MM.1S (cell line): ENCODE measurements around the gene ZNF670.

ENCODE experiments used
- DNase-seq: peaks from one replicate; pipeline ENCODE4 v3.0.0-alpha.2; 2015
- H2AFZ ChIP-seq: fragments of 300-600 bp; sonication (generic); 2 replicates; pipeline ENCODE4 v1.6.0; 2016; ENCODE audit warnings: antibody characterized with exemption, low read length
- H3F3A ChIP-seq: fragments of 300-600 bp; sonication (generic); 2 replicates; pipeline ENCODE4 v1.6.1; 2016; ENCODE audit warnings: mild to moderate bottlenecking, antibody characterized with exemption, low read length, moderate library complexity, mixed read lengths; ENCODE audit not compliant: insufficient read depth
- H3K27ac ChIP-seq: fragments of 300-600 bp; sonication (generic); 2 replicates; pipeline ENCODE4 v1.5.1; 2016; ENCODE audit warnings: mild to moderate bottlenecking, low read length
- H3K27me3 ChIP-seq: fragments of 300-600 bp; sonication (generic); replicated peaks from 2 replicates; pipeline ENCODE4 v1.6.0; 2016; ENCODE audit warnings: low read length; ENCODE audit not compliant: insufficient read depth
- H3K36me3 ChIP-seq: fragments of 300-600 bp; sonication (generic); replicated peaks from 2 replicates; pipeline ENCODE4 v1.6.1; 2016; ENCODE audit warnings: mild to moderate bottlenecking, low read length, mixed read lengths; ENCODE audit not compliant: insufficient read depth
- H3K4me1 ChIP-seq: fragments of 300-600 bp; sonication (generic); 2 replicates; pipeline ENCODE4 v1.6.1; 2016; ENCODE audit warnings: low read length, mixed read lengths
- H3K4me2 ChIP-seq: fragments of 300-600 bp; sonication (generic); 2 replicates; pipeline ENCODE4 v1.6.0; 2016; ENCODE audit warnings: low read depth, low read length
- H3K4me3 ChIP-seq: fragments of 300-600 bp; sonication (generic); 2 replicates; pipeline ENCODE4 v1.5.1; 2016; ENCODE audit warnings: low read length, mixed read lengths
- H3K79me2 ChIP-seq: fragments of 300-600 bp; sonication (generic); 2 replicates; pipeline ENCODE4 v1.6.1; 2016; ENCODE audit warnings: mixed run types, low read length, mixed read lengths
- H3K9ac ChIP-seq: fragments of 300-600 bp; sonication (generic); 2 replicates; pipeline ENCODE4 v1.6.1; 2016; ENCODE audit warnings: low read length, mixed read lengths
- H3K9me2 ChIP-seq: fragments of 300-600 bp; sonication (generic); replicated peaks from 2 replicates; pipeline ENCODE4 v1.6.1; 2016; ENCODE audit warnings: mild to moderate bottlenecking, low read length, mixed read lengths; ENCODE audit not compliant: insufficient read depth
- H3K9me3 ChIP-seq: fragments of 300-600 bp; sonication (generic); replicated peaks from 2 replicates; pipeline ENCODE4 v1.6.1; 2016; ENCODE audit warnings: mild to moderate bottlenecking, low read length, mixed read lengths; ENCODE audit not compliant: insufficient read depth
- H4K20me1 ChIP-seq: fragments of 300-600 bp; sonication (generic); 2 replicates; pipeline ENCODE4 v1.6.1; 2016; ENCODE audit warnings: mild to moderate bottlenecking, low read length, moderate library complexity, mixed read lengths; ENCODE audit not compliant: insufficient read depth
- EZH2 ChIP-seq: fragments of 300-600 bp; sonication (generic); optimal IDR thresholded peaks from 2 replicates; pipeline ENCODE3; 2017; ENCODE audit warnings: low read depth, mild to moderate bottlenecking, antibody characterized with exemption, low read length, mixed read lengths
- EZH2phosphoT487 ChIP-seq: fragments of 300-600 bp; sonication (generic); IDR thresholded peaks from 2 replicates; pipeline ENCODE4 v1.6.1; 2018; ENCODE audit warnings: antibody characterized with exemption, low read length
- TF ChIP-seq, protein P1 (sequence below): fragments of 300-600 bp; sonication (generic); IDR thresholded peaks from 2 replicates; pipeline ENCODE4 v1.5.1; 2016; ENCODE audit warnings: antibody characterized with exemption, low read length, mixed read lengths

The ZNF670 gene

DNA sequence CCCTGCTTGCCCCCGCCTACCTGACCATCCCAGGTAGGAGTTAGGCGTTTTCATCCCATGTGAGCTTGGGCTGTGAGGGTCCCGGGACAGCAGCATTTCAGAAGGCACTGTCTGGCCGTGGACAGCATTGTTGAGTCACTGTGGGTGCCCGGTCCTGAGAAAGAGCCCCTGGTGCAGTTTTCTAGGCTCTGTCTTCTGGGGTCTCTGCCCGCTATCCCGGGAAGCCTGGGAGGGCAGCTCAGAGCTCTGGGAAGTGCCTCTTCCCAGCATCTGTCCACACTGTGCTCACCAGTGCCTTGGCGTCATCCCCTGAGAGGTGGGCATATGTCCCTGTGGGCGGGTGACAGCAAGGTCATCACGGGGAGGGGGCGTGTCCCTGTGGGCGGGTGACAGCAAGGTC, 36.9 kb upstream of the ZNF670 start:
- Histone ChIP-seq H3F3A (no peaks in the 10 kb centered on the region), H2AFZ (no peak overlapping the region), H3K27me3 (no peaks in the 10 kb centered on the region), H3K27ac (no peak overlapping the region), H4K20me1 (no peaks in the 10 kb centered on the region), H3K79me2 (no peaks in the 10 kb centered on the region), H3K36me3 (no peaks in the 10 kb centered on the region), H3K9me3 (no peaks in the 10 kb centered on the region), H3K4me1 (no peaks in the 10 kb centered on the region), H3K9me2 (no peaks in the 10 kb centered on the region), H3K9ac (no peak overlapping the region), H3K4me3 (no peak overlapping the region), H3K4me2 (no peak overlapping the region)
- TF ChIP-seq, protein P1, sequence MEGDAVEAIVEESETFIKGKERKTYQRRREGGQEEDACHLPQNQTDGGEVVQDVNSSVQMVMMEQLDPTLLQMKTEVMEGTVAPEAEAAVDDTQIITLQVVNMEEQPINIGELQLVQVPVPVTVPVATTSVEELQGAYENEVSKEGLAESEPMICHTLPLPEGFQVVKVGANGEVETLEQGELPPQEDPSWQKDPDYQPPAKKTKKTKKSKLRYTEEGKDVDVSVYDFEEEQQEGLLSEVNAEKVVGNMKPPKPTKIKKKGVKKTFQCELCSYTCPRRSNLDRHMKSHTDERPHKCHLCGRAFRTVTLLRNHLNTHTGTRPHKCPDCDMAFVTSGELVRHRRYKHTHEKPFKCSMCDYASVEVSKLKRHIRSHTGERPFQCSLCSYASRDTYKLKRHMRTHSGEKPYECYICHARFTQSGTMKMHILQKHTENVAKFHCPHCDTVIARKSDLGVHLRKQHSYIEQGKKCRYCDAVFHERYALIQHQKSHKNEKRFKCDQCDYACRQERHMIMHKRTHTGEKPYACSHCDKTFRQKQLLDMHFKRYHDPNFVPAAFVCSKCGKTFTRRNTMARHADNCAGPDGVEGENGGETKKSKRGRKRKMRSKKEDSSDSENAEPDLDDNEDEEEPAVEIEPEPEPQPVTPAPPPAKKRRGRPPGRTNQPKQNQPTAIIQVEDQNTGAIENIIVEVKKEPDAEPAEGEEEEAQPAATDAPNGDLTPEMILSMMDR, result no peak
- TF ChIP-seq EZH2phosphoT487 (no peak), EZH2 (no peak)
- DNase-seq, result no peak

DNA sequence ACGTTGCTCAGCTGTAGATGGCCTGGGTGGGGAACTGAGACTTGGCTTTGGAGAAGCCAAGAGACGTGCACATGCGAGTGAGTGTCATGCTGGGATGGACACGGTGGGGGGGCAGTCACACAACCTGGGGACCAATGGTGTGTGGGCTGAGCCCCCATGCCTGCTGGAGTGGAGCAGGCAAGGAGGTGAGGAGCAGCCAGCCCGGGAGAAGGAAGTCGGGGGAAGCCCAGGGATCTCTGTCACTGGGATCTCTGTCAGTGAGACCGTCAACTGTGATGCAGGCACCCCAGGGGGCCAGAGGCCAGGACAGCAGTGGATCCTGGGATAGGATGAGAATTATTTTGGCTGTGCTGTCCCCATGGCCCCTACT, 36.5 kb upstream of the ZNF670 start:
- Histone ChIP-seq H3K9me3 (no peaks in the 10 kb centered on the region), H3K9ac (no peak overlapping the region), H3K9me2 (no peaks in the 10 kb centered on the region), H2AFZ (no peak overlapping the region), H3K4me2 (no peak overlapping the region), H4K20me1 (no peaks in the 10 kb centered on the region), H3K4me3 (no peak overlapping the region), H3K27me3 (no peaks in the 10 kb centered on the region), H3K36me3 (no peaks in the 10 kb centered on the region), H3F3A (no peaks in the 10 kb centered on the region), H3K27ac (no peak overlapping the region), H3K4me1 (no peaks in the 10 kb centered on the region), H3K79me2 (no peaks in the 10 kb centered on the region)
- no peak for DNase-seq
- TF ChIP-seq, protein P1, result no peak
- TF ChIP-seq EZH2phosphoT487, result no peak
- TF ChIP-seq EZH2, result no peak

DNA sequence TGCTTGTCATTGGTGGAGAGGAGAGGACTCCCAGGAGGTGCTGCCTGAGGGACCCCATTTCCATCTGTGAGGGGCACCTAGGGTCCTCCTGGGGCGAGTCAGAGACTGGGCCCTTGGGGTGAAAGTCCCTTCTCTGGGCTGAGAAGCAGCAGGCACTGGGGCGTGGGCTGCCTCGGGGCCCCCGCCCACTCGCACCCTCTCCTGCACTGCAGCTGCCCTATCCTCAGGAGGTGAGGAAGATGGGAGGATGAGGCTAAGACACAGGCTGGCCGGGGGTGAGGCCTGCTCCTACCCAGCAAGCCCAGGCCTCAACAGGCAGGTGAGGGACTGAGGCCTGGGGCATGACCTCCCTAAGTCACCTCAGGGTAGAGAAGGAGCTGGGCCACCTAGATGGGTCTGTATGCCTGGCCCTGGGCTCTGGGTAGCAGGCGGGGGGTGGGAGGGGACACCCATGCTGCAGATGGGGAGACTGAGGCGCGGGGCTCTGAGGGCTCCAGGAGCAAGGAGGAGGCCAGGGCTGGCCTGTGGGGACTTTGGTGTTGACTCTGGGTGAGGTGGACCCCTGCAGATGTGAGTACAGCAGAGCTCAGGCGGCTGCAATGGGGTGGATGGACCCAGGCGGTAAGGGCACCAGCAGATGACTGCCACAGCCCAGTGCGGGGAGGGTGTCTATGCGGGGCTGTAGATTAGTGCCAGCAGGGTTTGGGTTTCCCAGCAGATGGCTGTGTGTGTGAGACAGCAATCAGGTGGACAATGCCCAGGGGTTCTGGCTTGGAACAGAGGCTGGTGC, 35.9 kb upstream of the ZNF670 start:
- Histone ChIP-seq H3K4me1 (no peaks in the 10 kb centered on the region), H3K9me3 (no peaks in the 10 kb centered on the region), H3K79me2 (no peaks in the 10 kb centered on the region), H3K9ac (no peak overlapping the region), H3K27me3 (no peaks in the 10 kb centered on the region; the same call in 1 of the 2 replicates), H3F3A (no peaks in the 10 kb centered on the region), H3K36me3 (no peaks in the 10 kb centered on the region), H4K20me1 (no peaks in the 10 kb centered on the region), H3K4me3 (no peak overlapping the region), H2AFZ (no peak overlapping the region), H3K9me2 (no peaks in the 10 kb centered on the region), H3K4me2 (no peak overlapping the region), H3K27ac (no peak overlapping the region)
- no peak for TF ChIP-seq EZH2phosphoT487
- no peak for TF ChIP-seq EZH2
- TF ChIP-seq, protein P1, result no peak
- no peak for DNase-seq
